ENCODE data around the gene HCRTR1.
"Not testable (repeated sequence)": the region's sequence is repeated elsewhere in the genome, so short reads cannot be mapped to it uniquely, and the experiment has no call there.

The HCRTR1 gene

GRCh38 chr1:31581821-31582810 is 35.4 kb upstream of the HCRTR1 start:
- FAIRE-seq: no peak

GRCh38 chr1:31583082-31583994 is 34.2 kb upstream of the HCRTR1 start:
- FAIRE-seq: no peak

DNA sequence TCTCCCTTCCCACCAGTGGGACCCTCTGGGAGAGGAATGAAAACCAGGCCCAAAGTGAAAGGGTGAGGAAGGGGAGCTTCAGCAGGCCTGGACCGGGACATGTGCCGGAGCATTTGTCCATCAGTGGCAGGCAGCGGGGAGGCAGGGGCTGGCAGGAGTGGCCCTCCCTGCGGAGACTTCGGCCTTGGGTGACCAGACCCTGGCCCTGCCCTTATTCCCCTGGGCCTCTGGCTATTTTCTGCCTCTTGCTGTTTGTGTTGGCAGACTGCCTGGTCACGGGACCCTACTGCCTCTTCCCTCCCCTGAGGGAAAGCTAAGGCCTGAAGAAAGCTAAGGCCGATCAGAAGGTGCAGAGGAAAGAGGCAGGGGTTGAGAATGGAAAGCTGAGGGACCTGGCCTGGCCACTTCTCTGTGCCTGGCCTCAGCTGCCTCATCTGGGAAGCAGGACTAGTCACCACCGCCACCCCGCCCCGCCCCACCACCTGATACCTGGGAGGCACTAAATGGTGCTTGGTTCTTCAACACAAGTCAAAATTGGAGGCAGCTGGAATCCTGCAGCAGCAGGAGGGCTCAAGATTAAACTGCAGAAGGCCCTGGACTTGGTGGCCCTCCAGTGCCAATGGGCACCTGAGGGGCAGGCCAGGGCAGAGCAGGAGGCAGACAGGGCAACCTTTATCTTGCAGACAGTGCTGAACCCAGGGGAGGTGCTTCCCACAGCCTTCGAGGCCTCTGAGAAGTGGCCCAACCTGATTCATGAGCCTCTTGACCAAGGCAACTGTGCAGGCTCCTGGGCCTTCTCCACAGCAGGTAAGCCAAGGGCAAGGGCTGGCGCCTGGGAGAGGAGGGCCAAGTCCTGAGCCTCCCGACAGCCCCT is 33.3 kb upstream of the HCRTR1 start:
- no peak for FAIRE-seq

GRCh38 chr1:31584869-31585735 is 32.4 kb upstream of the HCRTR1 start:
- FAIRE-seq: no peak

DNA sequence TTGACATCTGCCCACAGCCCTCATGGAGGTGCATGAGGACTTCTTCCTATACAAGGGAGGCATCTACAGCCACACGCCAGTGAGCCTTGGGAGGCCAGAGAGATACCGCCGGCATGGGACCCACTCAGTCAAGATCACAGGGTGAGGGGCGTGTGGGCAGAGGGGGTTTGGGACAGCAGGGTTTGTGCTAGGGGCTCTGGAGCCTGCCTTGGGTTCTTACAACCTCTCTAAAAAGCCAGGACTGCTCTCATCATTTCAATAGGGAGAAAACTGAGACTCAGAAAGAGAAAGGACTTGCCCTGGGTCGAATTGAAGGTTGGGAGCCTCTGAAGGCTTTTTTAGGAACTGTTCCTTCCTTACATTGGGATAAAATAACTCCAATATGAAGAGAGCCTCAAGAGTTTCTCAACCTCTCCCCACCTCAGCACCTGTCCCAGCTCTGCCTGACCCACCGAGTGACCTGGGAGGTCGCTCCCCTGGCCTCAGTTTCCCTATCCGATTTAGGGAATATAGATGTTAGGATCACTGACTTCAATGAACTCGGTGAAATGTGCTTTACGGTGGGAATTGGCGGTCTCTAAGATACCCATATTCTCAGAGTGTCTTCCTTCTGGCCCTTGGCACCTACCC is 31.6 kb upstream of the HCRTR1 start:
- no peak for FAIRE-seq

DNA sequence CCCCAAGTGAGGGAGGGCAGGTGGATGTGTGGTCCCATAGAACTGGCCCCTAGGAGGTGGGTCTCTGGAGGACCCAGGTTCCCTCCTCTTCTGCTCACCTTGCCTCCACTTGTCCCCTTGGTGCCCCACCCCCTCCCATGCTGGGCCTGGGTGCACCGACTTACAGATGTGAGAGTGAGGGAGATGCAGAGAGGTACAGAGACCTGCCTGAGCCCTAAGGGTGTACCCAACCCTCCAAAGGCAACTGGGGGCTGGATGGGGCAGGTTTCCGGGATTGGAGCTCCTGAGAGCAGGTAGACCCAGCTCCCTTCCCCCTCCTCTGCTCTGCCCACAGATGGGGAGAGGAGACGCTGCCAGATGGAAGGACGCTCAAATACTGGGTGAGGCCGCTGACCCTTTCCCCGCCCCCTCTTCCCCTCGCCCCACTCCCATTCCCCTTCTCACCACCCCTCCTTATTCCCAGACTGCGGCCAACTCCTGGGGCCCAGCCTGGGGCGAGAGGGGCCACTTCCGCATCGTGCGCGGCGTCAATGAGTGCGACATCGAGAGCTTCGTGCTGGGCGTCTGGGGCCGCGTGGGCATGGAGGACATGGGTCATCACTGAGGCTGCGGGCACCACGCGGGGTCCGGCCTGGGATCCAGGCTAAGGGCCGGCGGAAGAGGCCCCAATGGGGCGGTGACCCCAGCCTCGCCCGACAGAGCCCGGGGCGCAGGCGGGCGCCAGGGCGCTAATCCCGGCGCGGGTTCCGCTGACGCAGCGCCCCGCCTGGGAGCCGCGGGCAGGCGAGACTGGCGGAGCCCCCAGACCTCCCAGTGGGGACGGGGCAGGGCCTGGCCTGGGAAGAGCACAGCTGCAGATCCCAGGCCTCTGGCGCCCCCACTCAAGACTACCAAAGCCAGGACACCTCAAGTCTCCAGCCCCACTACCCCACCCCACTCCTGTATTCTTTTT is 30.8 kb upstream of the HCRTR1 start:
- FAIRE-seq: no peak

DNA sequence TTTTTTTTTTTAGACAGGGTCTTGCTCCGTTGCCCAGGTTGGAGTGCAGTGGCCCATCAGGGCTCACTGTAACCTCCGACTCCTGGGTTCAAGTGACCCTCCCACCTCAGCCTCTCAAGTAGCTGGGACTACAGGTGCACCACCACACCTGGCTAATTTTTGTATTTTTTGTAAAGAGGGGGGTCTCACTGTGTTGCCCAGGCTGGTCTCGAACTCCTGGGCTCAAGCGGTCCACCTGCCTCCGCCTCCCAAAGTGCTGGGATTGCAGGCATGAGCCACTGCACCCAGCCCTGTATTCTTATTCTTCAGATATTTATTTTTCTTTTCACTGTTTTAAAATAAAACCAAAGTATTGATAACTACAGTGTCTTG is 30.2 kb upstream of the HCRTR1 start:
- not testable (repeated sequence) for FAIRE-seq

DNA sequence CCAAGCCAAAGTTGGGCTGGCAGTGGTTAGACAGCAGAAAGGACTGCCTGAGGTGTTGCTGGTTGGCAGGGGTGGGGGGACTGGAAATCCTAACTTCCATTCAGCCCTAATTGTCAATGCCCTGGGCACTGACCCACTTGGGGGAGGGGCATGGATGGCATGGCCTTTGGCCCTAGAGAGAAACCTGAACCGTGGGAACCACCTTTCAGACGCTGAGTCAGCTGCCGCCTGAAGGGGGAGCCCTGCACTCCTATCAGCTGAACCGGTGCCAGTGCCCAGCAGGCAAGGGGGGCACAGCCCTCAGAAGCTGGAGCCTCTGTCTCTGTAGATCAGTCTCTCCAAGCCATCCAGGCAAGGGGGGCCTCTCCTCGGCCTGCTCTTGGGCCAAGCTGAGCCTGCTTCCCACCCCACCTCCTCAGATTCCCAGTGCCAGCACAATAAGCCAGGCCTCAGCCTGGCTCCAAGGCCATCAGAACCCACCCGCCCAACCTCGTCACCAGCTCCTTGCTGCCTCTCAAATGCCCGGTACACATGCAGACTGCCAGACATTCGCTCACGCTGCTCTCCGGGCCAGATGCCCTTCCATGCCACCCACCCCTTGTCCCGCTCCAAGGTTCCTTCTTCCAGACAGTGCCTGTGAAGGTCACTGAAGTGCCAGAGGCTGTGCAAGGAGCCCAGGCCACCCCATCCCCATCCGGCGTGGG is 29.6 kb upstream of the HCRTR1 start:
- FAIRE-seq: no peak

GRCh38 chr1:31588751-31589515 is 28.6 kb upstream of the HCRTR1 start:
- no peak for FAIRE-seq

- FAIRE-seq: no peak
Measured at GRCh38 chr1:31591425-31592093, 25.9 kb upstream of the HCRTR1 start.

DNA sequence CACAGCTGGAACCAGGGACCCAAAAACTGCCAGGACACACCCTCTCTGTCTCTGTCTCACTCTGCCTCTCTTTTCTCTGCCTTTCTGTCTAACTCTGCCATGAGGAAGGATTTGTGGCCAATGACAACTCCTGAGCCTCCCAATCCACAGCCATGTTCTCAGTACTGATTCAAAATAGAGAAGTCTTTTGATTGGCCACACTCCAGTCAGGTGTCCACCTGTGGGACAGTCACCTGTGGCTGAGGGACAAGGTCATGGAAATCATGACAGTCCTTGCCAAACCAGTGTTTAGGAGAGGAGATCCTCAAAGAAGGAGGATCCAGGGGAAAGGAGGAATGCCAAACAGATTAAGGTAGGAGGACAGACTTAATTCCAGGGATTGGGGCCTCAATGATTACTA is 25.4 kb upstream of the HCRTR1 start:
- FAIRE-seq: no peak

DNA sequence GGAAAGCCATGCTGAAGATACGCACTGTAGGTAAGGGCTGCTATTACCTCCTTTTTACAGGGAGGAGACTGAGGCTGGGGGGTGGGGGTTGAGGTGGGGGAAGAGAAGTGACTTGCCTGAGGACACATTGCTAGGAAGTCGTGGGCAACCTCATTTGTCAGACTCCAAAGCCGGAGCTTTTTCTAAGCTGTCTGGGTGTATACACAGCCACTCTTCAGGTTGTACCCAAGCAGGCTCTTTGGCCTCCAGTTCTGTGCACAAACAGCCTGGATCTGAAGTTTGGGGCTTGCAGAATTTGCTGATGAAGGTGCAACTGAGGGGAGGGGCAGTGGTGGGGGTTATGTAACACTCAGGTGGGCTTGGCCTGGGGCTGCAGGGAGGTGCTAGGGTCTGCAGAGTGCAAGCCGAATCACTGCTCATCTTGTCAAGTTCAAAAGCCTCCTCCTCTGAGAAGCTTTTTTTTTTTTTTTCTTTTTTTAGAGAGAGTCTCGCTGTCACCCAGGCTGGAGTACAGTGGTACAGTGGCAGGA is 24.3 kb upstream of the HCRTR1 start:
- FAIRE-seq: no peak

DNA sequence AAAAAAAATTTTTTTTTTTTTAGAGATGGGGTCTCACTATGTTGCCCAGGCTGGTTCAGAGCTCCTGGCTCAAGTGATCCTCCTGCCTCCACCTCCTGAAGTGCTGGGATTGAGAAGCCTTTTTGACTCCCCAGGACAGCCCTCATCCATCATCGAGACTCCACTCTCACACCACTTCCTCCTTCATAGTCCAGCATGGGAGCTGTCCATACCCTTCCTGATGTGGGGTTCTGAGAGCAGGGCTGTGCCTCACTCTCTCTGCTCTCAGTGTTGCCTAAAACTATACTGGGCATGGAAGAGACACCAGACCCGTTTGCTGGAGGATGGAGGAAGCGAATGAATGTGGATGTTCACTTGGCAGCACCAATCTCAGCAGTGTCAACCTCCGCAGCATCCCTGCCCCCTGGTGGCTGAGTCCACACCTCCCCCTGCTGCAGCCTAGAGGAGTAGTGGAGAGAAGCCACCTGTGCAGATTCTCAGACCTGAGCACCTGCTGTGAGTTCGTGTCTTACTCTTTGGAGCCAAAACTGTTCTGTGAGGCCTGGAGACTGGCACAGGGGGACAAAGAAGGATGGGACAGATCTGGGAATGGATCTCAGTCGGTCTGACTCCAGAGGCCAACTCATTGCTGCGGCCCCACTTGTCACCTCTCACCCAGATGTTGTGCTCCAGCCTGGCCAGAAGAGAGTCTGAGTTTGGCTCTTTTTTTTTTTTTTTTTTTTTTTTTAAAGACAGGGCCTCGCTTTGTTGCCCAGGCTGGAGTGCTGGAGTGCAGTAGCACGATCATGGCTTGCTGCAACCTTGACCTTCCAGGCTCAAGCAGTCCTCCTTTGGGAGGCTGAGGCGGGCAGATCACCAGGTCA is 23.5 kb upstream of the HCRTR1 start:
- FAIRE-seq: no peak

GRCh38 chr1:31595836-31596736 is 21.4 kb upstream of the HCRTR1 start:
- no peak for FAIRE-seq

- no peak for FAIRE-seq
Measured at GRCh38 chr1:31596737-31597097, 20.8 kb upstream of the HCRTR1 start.

All from colon (tissue), 2 donors.